Neural crest cell (in vitro differentiated cells): ENCODE measurements around the gene LRCOL1. TPM values are rescaled to one million over a fixed set of nuclear protein-coding genes. Genes with fewer than 3 reads are reported as not detected.

Experiments
- DNase-seq: peaks from one replicate; pipeline ENCODE4 v3.0.0; 2021; ENCODE audit warnings: low read depth, mixed read lengths, low spot score
- H3K27ac Mint-ChIP-seq: one replicate; pipeline ENCODE4 v1.8.0; 2021; ENCODE audit warnings: mild to moderate bottlenecking, mixed read lengths; ENCODE audit not compliant: unreplicated experiment
- H3K27me3 Mint-ChIP-seq: 2 replicates; pipeline ENCODE4 v1.8.0; 2021; ENCODE audit warnings: low read depth, mild to moderate bottlenecking, mixed read lengths
- H3K36me3 Mint-ChIP-seq: 2 replicates; pipeline ENCODE4 v1.8.0; 2021; ENCODE audit warnings: low read depth, mild to moderate bottlenecking, mixed read lengths
- H3K4me1 Mint-ChIP-seq: 2 replicates; pipeline ENCODE4 v1.8.0; 2021; ENCODE audit warnings: mixed read lengths
- H3K4me3 Mint-ChIP-seq: one replicate; pipeline ENCODE4 v1.8.0; 2021; ENCODE audit warnings: mild to moderate bottlenecking, mixed read lengths
- H3K9me3 Mint-ChIP-seq: 2 replicates; pipeline ENCODE4 v1.8.0; 2021; ENCODE audit warnings: mixed read lengths
- CTCF ChIP-seq: fragments of 200-600 bp; sonication (generic); conservative IDR thresholded peaks from 2 replicates; pipeline ENCODE4 v1.5.0; 2021; ENCODE audit warnings: antibody characterized with exemption, mild to moderate bottlenecking
- long read RNA-seq: library from polyadenylated mRNA; unstranded; transcript quantifications from one replicate; pipeline ENCODE4 v2.0.0, GENCODE V29; 2020
- total RNA-seq: library from RNA; stranded (reverse); gene quantifications from 2 replicates; pipeline ENCODE4 v1.2.1, GENCODE V29; 2021

The LRCOL1 gene
- 0.93 and 1.7 TPM in 2 replicates for total RNA-seq
- long read RNA-seq = 0 reads

- no peak for TF ChIP-seq CTCF
- Mint-ChIP-seq H3K9me3 (no peaks in the 10 kb centered on the region), H3K27me3 (peaks cover 36% of the 10 kb centered on the region), H3K27ac (no peak within 1 kb of the TSS), H3K36me3 (peaks cover 2% of the 10 kb centered on the region), H3K4me3 (peak within 1 kb of the TSS; percentile 53), H3K4me1 (peaks cover 43% of the 10 kb centered on the region)
- DNase-seq = no peak
These were observed at the start of gene LRCOL1 for GRCh38 chr12:132610051-132610759. LRCOL1 (minus strand) TSS chr12:132610582; CDS start chr12:132606251, 4,331 bp downstream.

DNA sequence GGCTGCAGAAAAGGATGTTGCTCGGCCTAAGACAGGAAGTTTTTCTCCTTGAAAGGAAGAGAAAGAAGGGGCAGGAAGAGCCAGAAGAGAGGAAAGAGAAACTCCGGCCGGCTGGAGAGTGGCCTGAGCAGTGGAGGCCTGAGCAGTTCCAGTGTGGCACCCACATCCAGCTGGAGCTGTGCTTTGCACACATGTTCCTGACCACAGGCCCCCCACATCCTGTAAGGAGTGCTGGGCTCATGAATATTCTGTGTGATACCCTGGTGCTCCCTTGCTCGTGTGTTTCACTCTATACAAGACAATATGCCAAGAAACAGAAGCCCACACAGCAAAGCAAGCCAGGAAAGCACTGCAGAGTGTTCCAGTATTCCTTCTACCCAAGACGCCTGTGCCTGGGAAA is 49.7 kb upstream of the LRCOL1 start:
- peaks cover 12% of the 10 kb centered on the region for H3K36me3 Mint-ChIP-seq
- no peaks in the 10 kb centered on the region for H3K9me3 Mint-ChIP-seq
- TF ChIP-seq CTCF = no peak

DNA sequence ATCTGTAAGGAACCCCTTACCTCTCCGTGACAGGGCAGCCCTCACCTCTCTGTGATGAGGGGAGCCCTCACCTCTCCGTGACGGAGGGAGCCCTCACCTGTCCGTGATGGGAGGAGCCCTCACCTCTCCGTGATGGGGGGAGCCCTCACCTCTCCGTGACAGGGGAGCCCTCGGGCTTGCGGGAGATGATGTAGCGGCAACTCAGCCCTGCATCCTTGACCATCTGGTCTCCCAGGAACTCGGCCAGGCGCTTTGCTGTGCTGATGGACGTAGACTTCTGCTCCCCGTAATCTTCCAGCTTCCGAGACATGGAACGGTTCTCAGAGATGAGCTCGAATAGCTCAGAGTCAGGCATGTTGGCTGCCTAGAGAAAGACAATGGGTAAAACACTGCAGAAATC is 48.8 kb upstream of the LRCOL1 start:
- Mint-ChIP-seq H3K36me3 (peaks cover 11% of the 10 kb centered on the region), H3K27ac (no peak overlapping the region)

More for the DNA sequence above, 49.7 kb upstream of the LRCOL1 start:
- Mint-ChIP-seq H3K4me3 (no peak overlapping the region), H3K27me3 (no peaks in the 10 kb centered on the region), H3K27ac (no peak overlapping the region), H3K4me1 (no peaks in the 10 kb centered on the region)
- no peak for DNase-seq

GRCh38 chr12:132658149-132658894 is 47.9 kb upstream of the LRCOL1 start:
- no peak for DNase-seq
- no peaks in the 10 kb centered on the region for H3K9me3 Mint-ChIP-seq
- H3K27me3 Mint-ChIP-seq = no peaks in the 10 kb centered on the region
- H3K4me3 Mint-ChIP-seq = no peak overlapping the region
- H3K27ac Mint-ChIP-seq = no peak overlapping the region
- TF ChIP-seq CTCF = no peak
- H3K4me1 Mint-ChIP-seq = no peaks in the 10 kb centered on the region
- peaks cover 11% of the 10 kb centered on the region for H3K36me3 Mint-ChIP-seq

More for the DNA sequence above, 48.8 kb upstream of the LRCOL1 start:
- no peak overlapping the region for H3K4me3 Mint-ChIP-seq
- no peak for DNase-seq
- no peaks in the 10 kb centered on the region for H3K9me3 Mint-ChIP-seq
- no peaks in the 10 kb centered on the region for H3K4me1 Mint-ChIP-seq
- no peak for TF ChIP-seq CTCF
- no peaks in the 10 kb centered on the region for H3K27me3 Mint-ChIP-seq

GRCh38 chr12:132657004-132657727 is 46.8 kb upstream of the LRCOL1 start:
- H3K36me3 Mint-ChIP-seq = peaks cover 8% of the 10 kb centered on the region
- no peaks in the 10 kb centered on the region for H3K9me3 Mint-ChIP-seq
- H3K4me3 Mint-ChIP-seq = no peak overlapping the region
- no peak overlapping the region for H3K27ac Mint-ChIP-seq
- no peak for TF ChIP-seq CTCF
- no peaks in the 10 kb centered on the region for H3K4me1 Mint-ChIP-seq
- no peak for DNase-seq
- no peaks in the 10 kb centered on the region for H3K27me3 Mint-ChIP-seq
